HFF-Myc (cell line): ENCODE data around the gene NWD2.

Experiments
- DNase-seq: peaks from one replicate; pipeline ENCODE4 v3.0.0-alpha.2; 2011; ENCODE audit warnings: low read depth; ENCODE audit errors: extremely low read depth
- H3K4me3 ChIP-seq: replicated peaks from 2 replicates; pipeline ENCODE4 v1.5.1; 2011; ENCODE audit warnings: low read depth, mild to moderate bottlenecking, control low read depth, low read length
- CTCF ChIP-seq: IDR thresholded peaks from 2 replicates; pipeline ENCODE4 v1.5.1; 2012; ENCODE audit warnings: mild to moderate bottlenecking, low read depth, low read length, control low read depth; ENCODE audit errors: missing control alignments

NWD2 gene

DNA sequence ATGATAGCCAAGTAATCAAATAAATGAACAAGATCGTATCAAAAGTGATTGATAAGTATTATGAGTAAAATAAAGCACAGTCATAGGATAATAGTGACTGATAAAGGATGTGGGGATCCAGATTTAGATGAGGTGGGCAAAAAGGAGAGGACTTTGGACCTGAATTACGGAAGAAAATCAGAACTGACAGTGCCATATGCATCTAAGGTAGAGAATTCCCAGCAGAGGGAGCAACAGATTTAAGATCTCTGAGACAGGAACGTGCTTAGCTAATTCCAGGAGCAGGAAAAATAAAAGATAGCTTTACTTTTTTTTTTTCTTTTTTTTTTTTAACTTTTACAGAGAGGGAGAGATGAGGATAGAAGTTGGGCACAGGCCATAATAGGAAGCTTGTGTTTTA is 189.9 kb downstream of the NWD2 start:
- no peak for TF ChIP-seq CTCF
- H3K4me3 ChIP-seq: no peak overlapping the region
- DNase-seq: no peak

- TF ChIP-seq CTCF: no peak
- H3K4me3 ChIP-seq: no peak overlapping the region
- no peak for DNase-seq
These were observed 192.0 kb downstream of the NWD2 start for GRCh38 chr4:37436546-37436945.

- DNase-seq: no peak
- no peak overlapping the region for H3K4me3 ChIP-seq
- TF ChIP-seq CTCF: no peak
These were observed 192.6 kb downstream of the NWD2 start for GRCh38 chr4:37437163-37437562.

DNA sequence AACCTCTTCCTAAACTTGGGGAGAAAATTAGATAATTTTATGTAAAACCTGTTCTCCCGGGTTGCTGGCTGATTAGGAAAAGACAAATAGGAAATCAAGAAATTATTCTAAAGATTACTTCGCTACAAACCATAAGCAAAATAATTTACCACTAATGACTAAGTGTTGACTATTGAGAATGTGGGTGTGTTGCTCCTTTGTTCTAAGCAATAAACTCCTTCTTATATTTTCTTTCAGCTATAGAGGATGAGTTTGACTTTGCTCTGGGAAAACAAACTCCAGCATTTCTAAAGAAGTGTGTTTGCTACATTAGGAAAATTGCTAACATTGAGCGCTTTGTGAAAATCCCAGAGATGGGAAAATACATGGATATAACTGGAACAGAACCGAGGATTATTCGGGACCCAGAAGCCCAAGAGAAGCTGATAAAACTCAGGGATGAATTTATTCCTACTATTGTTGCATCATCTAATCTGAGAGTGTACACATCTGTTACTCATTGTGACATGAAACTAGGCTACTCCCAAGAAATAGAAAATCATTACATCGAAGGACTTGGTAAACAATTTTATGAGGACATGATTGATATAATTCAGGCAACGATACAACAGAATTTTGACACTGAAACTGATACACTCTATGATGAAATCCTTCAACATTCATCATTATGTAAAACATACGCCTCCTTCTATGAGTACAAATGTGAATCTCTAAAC is 194.2 kb downstream of the NWD2 start:
- H3K4me3 ChIP-seq: no peak overlapping the region
- TF ChIP-seq CTCF: no peak
- no peak for DNase-seq

DNA sequence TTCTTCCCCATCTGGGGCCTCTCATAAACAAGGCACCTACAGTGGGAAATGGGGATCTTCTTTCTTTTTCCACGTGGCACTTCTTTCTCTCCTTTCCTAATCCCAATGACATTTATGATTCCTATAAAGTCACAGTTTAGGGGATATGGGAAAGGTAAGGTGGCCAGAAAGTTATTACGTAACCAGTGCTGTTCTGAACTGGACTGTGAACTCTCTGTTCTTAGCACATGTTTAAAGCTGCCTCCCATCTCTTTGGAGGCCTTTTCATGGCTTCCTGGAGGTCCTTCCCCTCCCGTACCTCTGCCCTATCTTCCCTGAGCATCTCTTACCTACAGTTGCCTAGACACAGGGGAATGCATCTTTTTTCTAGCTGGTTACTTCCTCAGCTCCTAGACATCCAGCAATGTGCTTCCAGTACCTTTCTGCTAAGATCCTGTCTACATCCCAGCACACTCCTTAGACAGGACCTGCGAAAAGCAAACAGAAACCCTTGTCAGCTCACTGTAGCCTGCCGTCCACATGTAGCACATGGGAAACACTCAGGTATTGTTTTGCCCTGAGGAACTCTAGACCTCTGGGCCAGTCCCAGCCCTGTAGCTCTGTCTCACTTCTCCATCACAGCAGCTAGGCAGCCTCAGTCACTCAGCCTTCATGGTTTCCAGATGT is 195.4 kb downstream of the NWD2 start:
- TF ChIP-seq CTCF: no peak
- no peak overlapping the region for H3K4me3 ChIP-seq
- DNase-seq: no peak

DNA sequence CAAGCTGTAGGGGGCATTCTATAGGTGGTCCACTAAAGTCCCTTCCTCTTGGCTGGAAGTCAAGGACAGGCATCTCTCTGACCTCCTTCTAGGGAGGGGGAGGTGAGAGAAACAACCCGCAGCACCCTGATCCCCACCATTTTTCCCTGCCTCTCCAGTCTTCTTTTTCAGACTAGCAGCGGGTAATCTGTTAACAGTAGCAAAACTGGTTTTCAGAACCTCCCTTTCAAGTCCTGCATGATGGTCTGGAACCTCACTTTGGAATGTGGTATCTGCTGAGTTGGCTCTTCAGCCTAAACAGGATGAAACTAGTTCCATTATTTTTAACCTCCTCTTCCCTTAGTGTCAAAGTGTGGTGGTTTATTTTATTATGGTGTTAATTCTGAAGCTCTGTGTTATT is 196.0 kb downstream of the NWD2 start:
- no peak for DNase-seq
- no peak for TF ChIP-seq CTCF
- H3K4me3 ChIP-seq: no peak overlapping the region
